GM18502 (cell line): ENCODE results near the gene DNAJC11.
"Not testable (repeated sequence)": the region's sequence is repeated elsewhere in the genome, so short reads cannot be mapped to it uniquely, and the experiment has no call there.

Experiments
- ATAC-seq: cut with Tn5 transposase; IDR thresholded peaks from one replicate; pipeline ENCODE4 v1.9.1; 2021; ENCODE audit warnings: mild to moderate bottlenecking; ENCODE audit not compliant: unreplicated experiment, poor library complexity

DNAJC11 gene

DNA sequence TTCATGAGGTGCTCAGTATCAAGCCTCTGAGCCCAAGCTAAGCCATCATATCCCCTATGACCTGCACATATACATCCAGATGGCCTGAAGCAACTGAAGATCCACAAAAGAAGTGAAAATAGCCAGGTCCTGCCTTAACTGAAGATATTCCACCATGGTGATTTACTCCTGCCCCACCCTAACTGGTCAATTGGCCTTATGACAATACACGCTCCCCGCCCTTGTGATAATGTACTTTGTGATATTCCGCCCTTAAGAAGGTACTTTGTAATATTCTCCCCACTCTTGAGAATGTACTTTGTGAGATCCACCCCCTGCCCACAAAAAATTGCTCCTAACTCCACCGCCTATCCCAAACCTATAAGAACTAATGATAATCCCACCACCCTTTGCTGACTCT, 1.7 kb downstream of the DNAJC11 start:
- not testable (repeated sequence) for ATAC-seq

DNA sequence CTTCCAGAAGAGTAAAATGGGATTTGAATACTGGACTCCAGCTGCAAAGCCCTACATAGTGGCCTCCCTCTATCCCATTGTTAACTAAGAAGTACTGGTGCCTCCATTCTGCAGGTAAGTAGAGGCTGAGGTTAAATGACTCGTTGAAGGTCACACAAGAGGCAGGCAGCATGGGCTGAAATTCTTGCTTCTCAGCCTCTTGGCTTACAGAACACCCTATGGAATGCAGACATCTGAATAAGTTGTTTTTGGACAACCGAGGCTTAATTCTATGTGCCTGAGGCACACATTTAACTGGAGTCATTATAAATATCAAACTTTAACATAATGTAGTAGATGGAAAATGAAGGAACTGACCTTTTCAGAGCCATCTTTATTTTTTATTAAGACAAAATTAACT, 5.7 kb downstream of the DNAJC11 start:
- no peak for ATAC-seq

DNA sequence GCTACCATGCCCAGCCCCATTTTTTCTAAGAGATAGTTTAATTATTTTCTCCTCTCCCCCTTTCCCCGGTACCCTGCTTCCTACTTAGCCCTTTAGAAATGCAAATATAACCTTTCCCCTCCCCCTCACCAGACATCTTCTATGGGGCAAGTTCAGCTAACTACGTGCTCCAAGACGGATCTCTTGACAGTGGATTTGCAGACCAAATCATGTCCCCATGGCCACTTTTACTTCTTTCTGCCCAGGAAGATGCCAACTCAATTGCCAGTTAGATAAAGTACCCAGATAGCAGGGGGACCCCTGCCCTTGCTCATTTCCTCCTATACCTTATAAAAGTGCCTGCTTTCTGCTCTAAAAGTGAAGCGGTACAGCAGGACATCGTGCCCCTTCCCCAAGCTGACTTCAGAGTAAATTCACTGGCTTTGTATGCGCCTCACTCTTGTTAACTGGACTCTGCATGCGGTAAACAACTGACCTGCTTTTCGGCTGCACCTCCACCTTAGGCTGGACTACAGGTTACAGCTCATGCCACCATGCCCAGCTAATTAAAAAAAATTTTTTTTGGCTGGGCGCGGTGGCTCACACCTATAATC, 7.4 kb downstream of the DNAJC11 start:
- no peak for ATAC-seq

DNA sequence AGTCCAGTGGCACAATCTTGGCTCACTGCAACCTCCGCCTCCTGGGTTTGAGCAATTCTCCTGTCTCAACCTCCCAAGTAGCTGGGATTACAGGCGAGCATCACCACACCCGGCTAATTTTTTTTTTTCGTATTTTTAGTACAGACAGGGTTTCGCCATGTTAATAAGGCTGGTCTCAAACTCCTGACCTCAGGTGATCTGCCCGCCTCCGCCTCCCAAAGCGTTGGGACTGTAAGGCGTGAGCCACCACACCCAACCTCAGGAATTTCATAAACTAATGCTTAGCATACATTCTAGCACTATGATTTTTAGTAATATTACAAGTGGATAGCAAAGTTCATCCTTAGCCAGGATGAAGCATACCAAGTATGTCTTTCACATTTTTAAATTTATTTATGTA, 8.7 kb downstream of the DNAJC11 start:
- ATAC-seq = no peak

DNA sequence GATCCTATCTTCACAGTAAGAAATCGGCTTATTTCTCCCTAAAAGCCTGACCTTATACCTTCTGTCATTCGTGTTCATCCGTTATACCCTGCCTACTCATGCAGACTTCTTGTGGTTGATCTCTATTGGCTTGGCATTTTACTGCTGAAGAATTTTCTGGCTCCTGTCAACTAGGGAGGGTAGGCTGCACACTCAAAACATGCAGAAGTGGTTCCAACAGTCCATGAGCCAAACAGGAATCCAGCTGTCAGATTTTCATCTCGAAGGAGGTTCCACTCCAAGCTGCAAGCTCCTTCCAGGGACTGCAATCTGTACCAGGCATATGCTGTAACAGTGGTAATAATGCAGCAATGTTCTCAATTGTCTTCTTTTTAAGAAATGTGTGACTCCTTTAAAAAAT, 10.1 kb downstream of the DNAJC11 start:
- ATAC-seq = no peak

DNA sequence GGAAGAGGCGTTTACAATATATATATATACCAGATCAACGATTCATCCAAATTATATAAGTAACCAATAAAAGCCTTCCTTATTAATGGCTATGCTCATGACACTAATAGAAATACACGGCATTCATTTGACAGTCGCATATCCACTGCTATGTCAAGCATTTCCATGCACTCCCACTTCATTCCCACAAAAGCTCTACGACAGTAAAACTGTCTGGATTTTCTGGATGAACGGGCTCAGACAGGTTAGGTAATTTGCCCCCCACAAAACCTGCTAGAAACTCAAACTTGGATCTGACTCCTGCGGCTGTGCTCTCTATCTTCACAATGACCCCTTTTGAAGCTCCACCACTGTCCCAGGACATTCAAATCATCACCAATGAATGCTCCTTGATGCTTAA, 11.4 kb downstream of the DNAJC11 start:
- ATAC-seq = no peak

DNA sequence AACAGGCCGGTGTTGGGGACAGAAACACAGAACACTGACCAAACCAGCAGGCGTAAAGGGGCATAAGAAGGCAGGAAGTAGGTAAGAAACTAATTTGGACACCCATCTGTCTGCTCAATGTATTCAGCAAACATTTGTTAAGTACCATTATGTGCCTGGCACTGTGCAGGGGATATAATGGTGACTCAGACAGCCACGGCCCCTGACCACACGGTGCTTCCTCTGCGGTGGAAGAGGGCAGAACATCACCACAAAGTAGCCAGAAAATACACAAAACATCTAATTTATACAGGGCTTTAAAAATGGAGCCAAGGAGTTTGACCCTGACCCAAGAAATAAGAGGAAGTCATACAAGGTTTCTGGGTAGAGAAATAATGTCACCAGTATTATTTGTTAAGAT, 12.9 kb downstream of the DNAJC11 start:
- no peak for ATAC-seq

DNA sequence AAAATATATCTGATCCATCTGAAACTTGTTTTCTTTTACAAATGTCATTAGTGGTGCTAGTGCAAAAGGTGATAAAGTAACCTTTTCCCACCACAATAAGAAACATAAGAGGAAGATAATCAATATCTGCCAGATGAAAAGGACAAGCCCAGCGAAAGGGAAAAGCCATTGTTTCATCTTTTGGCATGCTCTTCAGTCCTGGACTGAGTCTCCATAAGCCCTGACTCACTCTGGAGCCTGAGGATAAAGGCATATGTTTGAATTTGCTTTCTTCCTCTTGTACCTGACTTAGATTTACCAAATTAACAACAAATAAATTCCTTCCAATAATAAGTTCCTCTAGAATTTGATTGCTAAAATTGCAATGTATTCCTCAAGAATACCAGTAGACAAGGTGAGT, 13.6 kb downstream of the DNAJC11 start:
- ATAC-seq = no peak

DNA sequence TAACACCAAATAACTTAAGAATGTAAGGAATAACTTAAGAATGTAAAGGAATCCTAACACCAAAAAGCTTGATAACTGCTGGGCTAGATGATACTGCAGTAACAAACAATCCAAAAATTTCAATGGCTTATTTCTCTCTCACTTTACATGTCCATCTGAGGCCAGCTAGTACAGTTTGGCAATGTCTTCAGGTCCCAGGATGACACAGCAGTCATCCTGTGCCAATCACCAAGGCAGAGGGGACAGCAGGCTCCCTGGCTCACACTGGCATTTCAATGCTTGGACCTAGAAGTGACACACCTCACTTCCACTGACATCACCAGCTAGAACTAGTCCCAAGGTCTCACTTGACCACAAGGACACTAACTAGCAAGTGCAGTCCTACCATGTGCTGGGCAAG, 15.3 kb downstream of the DNAJC11 start:
- ATAC-seq = no peak

DNA sequence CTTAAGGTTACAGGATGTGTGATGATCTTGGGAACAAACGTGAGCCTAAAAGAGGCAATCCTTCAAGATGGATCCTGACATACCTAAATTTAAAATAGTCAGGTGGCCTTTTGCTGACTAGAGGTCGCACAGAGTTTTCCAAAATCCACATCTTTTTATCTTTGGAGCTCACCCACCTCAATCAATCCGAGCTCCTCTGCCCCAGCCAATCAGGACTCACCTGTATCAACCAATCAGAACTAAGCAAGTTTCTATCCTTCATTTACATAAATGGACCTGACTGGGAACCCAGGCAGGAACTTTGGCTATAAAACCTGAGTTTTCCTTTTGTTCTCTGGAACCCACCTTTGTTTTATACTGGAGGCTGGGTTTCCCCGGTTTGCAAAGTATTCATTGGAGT, 16.2 kb downstream of the DNAJC11 start:
- ATAC-seq = no peak

DNA sequence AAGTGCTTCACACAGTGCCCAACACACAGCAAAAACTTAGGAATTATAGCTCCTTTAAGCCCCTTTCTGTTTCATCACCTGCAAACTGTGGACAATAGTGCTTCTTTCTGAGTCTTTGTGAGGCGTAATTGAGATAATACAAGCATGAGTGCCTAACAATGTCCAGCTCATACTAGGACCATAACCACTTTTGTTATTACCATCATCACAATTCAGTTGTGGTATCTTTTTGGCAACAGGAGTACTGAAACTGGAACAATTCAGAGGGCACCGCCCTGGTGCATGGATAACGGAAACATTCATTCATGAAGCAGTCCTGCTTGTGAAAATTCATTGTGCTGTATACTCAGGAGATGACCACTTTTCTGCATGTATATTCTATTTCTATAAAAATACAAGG, 18.2 kb downstream of the DNAJC11 start:
- ATAC-seq = no peak

DNA sequence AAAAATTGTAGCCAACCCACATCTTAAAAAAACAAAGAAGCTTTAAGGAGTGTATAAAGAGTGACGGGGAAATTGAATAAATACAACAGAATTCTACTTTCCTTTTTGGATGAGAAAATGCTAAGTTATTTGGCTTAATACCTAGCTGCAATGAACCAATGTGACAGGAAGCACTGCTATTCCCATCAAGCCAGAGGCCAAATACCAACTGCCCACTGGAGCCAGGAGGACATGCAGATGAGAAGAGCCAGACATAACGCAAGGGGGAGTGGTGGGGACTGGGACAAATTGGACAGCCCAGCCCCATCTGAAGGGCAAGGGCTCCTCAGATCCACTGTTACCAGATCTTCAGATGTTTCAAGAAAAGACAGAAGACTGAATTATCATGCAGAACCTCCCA, 25.7 kb downstream of the DNAJC11 start:
- ATAC-seq = no peak

DNA sequence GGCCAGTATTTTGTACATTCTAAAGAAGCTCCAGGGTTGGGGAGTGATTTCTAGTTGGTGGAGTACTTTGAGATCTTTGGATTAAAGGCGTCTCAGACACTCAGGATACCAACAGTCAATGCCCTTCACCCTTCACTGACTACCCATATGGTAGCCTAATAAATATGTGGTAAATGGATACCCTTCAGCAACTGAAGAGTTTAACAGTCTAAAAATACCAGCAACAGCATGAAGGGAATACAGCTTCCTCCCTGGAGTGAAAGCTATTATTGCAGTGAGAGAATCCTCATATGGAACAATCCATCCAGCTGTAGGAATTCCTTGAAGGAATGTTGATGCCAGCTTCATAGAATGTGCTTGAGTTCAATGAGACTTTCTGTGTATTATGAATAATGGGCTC, 26.8 kb downstream of the DNAJC11 start:
- no peak for ATAC-seq

DNA sequence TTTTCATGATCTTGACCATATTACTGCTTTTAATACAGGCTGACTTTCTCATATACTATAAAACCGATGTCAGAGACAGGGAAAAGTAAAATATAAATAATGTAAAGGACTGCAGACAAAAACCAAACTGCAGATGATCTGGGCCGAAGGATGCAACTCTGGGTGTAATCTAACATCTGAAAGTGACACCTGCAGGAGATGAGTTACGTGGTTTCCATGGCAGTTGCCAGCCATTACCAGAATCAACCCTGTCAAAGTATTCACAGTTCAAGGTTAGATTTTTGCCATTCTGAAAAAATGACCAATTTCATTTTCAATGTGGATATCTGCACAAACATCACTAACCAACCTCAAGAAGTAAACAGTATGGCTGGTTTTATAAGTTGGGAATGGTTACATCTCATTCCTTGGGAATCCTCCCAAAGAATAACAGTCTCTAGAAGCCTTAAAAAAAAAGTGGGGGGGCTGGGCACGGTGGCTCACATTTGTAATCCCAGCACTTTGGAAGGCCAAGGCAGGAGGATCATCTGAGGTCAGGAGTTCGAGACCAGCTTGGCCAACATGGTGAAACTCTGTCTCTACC, 27.7 kb downstream of the DNAJC11 start:
- no peak for ATAC-seq

DNA sequence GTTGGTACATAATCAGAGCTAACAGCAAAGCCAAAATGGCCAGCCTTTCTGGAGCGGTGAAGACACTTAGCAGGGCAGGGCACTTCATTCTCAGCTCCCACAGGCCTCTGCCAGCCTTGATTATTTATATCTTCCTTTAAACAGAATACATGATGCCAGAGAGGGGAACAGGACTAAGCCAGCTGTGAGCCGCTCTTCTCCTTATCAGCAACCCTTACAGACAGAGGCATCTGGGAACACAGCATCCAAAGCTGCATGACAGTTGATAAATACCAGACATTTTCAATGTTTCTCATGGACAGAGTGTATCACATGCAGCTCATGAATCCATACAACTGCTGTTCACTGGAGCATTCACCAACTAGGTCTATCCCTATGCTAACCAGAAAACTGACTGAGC, 29.1 kb downstream of the DNAJC11 start:
- no peak for ATAC-seq

DNA sequence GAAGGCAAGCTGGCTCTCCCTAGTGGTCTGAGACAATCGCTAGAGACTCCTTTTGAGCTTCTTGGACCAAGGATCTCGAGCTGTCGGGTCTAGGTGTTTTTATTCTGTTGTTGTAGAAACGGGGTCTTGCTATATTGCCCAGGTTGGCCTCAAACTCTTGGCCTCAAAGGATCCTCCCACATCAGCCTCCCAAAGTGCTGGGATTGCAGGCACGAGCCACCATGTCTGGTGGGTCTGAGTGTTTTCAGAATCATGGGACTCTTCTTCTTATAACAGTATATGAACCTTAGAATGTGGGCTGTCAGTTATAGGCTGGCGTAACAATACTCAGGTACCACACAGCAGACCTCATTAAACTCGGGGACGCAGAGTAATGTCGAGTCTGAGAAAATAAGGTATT, 33.1 kb downstream of the DNAJC11 start:
- no peak for ATAC-seq

DNA sequence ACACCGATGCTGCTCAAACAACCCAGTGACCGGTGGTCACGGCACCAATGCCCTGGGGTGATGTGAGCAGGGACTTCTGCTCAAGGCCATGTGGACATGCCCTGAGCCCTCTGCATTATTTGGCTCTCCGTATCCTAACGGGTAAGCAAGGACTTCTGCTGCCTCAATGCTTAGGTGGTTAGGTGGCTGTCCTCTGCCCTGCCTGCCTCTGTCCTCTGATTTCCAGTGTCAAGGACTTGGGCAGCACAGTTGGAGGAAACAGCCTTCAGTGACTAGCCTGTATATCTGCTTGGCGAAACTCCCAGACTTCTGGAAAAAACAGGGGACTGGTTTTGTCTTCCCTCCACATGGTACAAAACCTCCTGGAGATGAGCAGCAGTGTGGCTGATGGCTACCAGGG, 34.5 kb downstream of the DNAJC11 start:
- ATAC-seq = no peak

DNA sequence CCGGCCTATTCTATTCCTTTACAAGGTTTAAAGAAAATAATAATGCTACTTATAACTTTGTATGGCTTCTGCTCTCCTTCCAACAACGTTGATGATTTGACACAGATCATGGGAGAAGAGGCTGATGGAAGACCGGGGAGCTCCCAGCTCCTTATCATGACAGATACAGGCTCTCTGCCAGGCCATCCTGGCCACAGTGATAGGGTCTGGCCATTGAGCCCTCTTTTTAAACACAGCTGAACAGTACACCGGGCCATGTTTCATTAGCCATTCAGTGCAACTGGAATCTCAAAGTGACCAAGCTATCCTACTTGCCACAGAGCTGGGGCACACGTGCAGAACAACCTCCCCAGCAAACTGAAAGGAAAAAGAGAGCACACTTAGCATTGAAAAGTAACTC, 34.9 kb downstream of the DNAJC11 start:
- ATAC-seq = no peak

DNA sequence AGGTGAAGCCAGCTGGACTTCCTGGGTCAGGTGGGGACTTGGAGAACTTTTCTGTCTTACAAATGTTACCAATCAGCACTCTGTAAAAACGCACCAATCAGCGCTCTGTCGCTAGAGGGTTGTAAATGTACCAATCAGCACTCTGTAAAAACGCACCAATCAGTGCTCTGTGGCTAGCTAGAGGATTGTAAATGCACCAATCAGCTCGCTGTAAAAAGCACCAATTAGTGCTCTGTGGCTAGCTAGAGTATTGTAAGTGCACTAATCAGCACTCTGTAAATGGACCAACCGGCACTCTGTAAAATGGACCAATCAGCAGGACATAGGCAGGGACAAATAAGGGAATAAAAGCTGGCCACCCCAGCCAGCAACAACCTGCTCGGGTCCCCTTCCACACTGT, 39.1 kb downstream of the DNAJC11 start:
- not testable (repeated sequence) for ATAC-seq

DNA sequence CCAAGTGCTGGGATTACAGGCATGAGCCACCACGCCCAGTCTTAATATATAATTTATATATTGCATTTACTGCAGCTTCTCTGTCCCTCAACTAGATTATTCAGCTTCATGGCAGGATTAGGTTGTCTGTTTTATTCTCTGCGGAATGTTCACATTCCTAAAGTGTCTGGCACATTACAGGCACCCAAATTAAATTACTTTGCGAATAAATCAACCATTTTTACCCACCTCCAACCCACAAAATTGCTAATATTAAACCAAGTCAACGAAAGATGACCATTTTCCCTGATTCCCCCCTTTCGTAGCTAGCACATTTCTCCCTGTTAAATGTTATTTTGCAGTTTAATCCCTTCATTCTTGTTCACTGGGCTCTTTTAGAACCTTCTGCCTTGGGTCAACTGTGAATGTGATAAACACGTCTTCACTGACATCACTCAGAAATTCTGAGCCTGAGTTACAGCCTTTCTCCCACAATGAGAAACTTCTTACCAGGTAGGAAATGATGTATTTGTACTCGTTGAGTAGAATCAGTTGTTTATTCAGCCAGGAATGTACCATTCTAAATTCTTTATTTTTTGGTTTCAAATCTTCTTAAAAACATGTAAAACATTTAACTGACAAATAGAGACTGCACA, 41.1 kb downstream of the DNAJC11 start:
- no peak for ATAC-seq

DNA sequence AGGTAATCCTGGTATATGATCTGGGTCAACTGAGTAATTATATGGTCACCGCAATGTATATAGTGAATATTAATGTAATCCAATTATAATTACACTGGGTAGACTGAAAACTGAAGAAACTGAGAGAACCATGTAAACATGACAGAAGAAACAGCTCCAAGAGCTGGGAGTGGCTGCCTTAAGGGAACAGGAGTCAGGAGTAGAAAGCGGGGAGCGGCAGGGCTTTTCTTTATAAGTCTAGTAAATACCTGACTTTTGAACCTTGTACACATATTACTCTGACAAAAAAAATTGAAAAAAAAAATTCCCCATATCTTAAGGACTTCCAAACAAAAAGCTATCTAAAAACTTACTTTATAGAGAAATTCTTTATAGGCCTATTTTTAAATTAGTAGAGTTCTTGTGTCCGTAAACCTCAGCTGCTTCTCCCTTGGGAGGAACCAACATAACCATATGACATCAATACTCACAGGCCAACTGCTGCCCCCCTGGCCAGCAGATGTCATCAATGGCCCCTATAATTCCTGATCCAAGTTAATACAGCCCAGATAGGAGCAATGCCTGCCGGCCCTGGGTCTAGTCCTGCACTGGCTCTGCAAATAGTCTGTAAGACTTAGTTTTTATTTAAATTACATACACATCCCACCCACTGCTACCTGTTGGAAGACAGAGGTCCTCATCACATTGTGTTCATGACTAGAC, 43.1 kb downstream of the DNAJC11 start:
- no peak for ATAC-seq

DNA sequence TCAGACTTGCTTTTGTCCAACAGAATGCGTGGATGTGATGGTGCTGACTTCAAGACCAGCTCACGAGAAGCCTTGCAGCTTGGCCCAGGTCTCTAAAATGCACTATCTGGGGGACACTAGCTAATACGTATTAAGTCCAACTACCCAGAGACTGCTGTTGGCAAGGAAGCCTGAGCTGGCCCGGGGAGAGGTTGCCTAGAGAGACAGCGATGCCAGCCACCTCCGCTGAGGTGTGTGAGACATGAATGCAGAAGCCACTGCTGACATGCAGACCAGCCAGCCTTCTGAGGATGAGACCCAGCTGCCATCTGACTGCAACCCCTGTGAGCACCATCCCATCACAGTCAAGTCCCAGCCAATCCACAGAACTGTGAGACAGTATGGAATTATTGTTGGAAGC, 44.5 kb downstream of the DNAJC11 start:
- no peak for ATAC-seq
